HepG2 (cell line): ENCODE data around the gene CSNK1D. TPM values are rescaled to one million over a fixed set of nuclear protein-coding genes. Genes with fewer than 3 reads are reported as not detected.

ENCODE experiments used
- AKNA ChIP-seq: sonication (generic); formaldehyde crosslinking; IDR thresholded peaks from 2 replicates; pipeline ENCODE4 v1.4.0; 2020; ENCODE audit warnings: missing genetic modification reagents, borderline replicate concordance
- ATRX ChIP-seq: sonication (generic); formaldehyde crosslinking; IDR thresholded peaks from 2 replicates; pipeline ENCODE4 v1.4.0; 2020; ENCODE audit warnings: missing genetic modification reagents, borderline replicate concordance
- HMGXB3 ChIP-seq: sonication (generic); formaldehyde crosslinking; IDR thresholded peaks from 2 replicates; pipeline ENCODE4 v1.4.0; 2020; ENCODE audit warnings: missing genetic modification reagents, borderline replicate concordance
- HMGXB4 ChIP-seq, 2 experiments: sonication (generic) in 1 of 2; formaldehyde crosslinking in 1 of 2; IDR thresholded peaks; 2 replicates each; pipeline versions ENCODE4 v1.4.0 to v1.6.1; 2018 to 2020; ENCODE audit warnings: missing genetic modification reagents in 2 of 2, borderline replicate concordance in 1 of 2, low read depth in 1 of 2, mild to moderate bottlenecking in 1 of 2, missing biosample characterization in 1 of 2
- HNF1B ChIP-seq: sonication (generic); formaldehyde crosslinking; IDR thresholded peaks from 2 replicates; pipeline ENCODE4 v1.5.1; 2020; ENCODE audit warnings: mild to moderate bottlenecking, moderate library complexity, missing genetic modification reagents
- HOXA3 ChIP-seq: sonication (generic); formaldehyde crosslinking; IDR thresholded peaks from 2 replicates; pipeline ENCODE4 v1.5.0; 2020; ENCODE audit warnings: missing genetic modification reagents
- MEIS2 ChIP-seq: sonication (generic); formaldehyde crosslinking; IDR thresholded peaks from 2 replicates; pipeline ENCODE4 v1.9.0; 2021; ENCODE audit warnings: mild to moderate bottlenecking, missing genetic modification reagents
- RAD51 ChIP-seq: fragments of 450-650 bp; IDR thresholded peaks from 2 replicates; pipeline ENCODE4 v1.6.1; 2016; ENCODE audit warnings: borderline replicate concordance
- RFX1 ChIP-seq: fragments of 450-650 bp; IDR thresholded peaks from 2 replicates; pipeline ENCODE4 v1.6.1; 2017
- TRIM22 ChIP-seq: fragments of 450-650 bp; IDR thresholded peaks from 2 replicates; pipeline ENCODE4 v1.6.1; 2017
- ZFAT ChIP-seq: sonication (generic); formaldehyde crosslinking; conservative IDR thresholded peaks from 2 replicates; pipeline ENCODE4 v1.8.1; 2023; ENCODE audit warnings: missing genetic modification reagents, inconsistent platforms
- ZNF124 ChIP-seq: sonication (generic); formaldehyde crosslinking; IDR thresholded peaks from 2 replicates; pipeline ENCODE4 v1.4.0; 2020; ENCODE audit warnings: missing genetic modification reagents
- ZNF251 ChIP-seq: sonication (generic); formaldehyde crosslinking; IDR thresholded peaks from 2 replicates; pipeline ENCODE4 v1.9.0; 2021; ENCODE audit warnings: mild to moderate bottlenecking, missing genetic modification reagents
- ZNF605 ChIP-seq: sonication (generic); formaldehyde crosslinking; IDR thresholded peaks from 2 replicates; pipeline ENCODE4 v1.8.0; 2022; ENCODE audit warnings: mild to moderate bottlenecking, missing genetic modification reagents
- ZNF616 ChIP-seq: sonication (generic); formaldehyde crosslinking; IDR thresholded peaks from 2 replicates; pipeline ENCODE4 v1.5.0; 2020; ENCODE audit warnings: low read depth, mild to moderate bottlenecking, missing genetic modification reagents
- polyA plus RNA-seq, 8 experiments: library from polyadenylated mRNA; depleted of rRNA in 3 of 8; stranded (reverse) in 7 of 8; unstranded in 1 of 8; fragments of >200 nt; fragmentation: Illumina TruSeq in 4 of 8; extraction: Trizol in 4 of 8; gene quantifications; 2 replicates each; pipeline versions ENCODE4 v1.2.1 to v1.2.3, GENCODE V29; 2011 to 2016; ENCODE audit warnings: low read depth in 4 of 8, missing spikeins in 1 of 8, mixed read lengths in 1 of 8; ENCODE audit not compliant: insufficient read depth in 1 of 8
- total RNA-seq, 5 experiments: library from RNA; depleted of rRNA; stranded (reverse); fragments of >200 nt; fragmentation: Illumina TruSeq; extraction: Trizol; gene quantifications; 2 replicates each; pipeline ENCODE4 v1.2.3, GENCODE V29; 2016; ENCODE audit warnings: low read depth in 1 of 5

The CSNK1D gene
- total and polyA plus RNA-seq, 2 of the 13 experiments (the other 11 are each of a cell fraction or from before 2014, with no cell fraction given): 31.5 to 128 TPM

GRCh38 chr17:82228278-82228841 lies 45.1 kb downstream of the CSNK1D start (continued):
- TF ChIP-seq AKNA (peak; percentile 29; the same call in 1 of the 2 replicates), ZNF605 (no peak), RAD51 (no peak), HMGXB3 (no peak), RFX1 (no peak), ZFAT (CRISPR knock-in tag) (no peak), ZNF251 (CRISPR knock-in tag) (no peak), ZNF616 (CRISPR knock-in tag) (no peak), HNF1B (CRISPR knock-in tag) (no peak; the same call in 1 of the 2 replicates), HOXA3 (CRISPR knock-in tag) (peak; percentile 72), MEIS2 (no peak), ZNF124 (0 out of 2 replicates have a peak, but pooled peaks have one; percentile 9), ATRX (CRISPR knock-in tag) (no peak), TRIM22 (no peak), HMGXB4 (CRISPR knock-in tag; IDR thresholded peaks at IDR 0.05; ENCODE audit: borderline replicate concordance in 1 of 2, low read depth in 1 of 2) (peak in 1 of 2 experiments; percentile 24; a peak in 2 of 4 replicates)
